CD4-positive, alpha-beta T cell treated with Interleukin-17A for 4 hours (primary cell): ENCODE results near the gene SIL1.
A peak's percentile ranks its signal among the peaks of the same experiment; 100 is the strongest.

ENCODE experiments used
- DNase-seq: peaks from one replicate; pipeline ENCODE4 v3.0.0-alpha.2; 2020; ENCODE audit warnings: mixed read lengths

Gene SIL1

GRCh38 chr5:138972836-138973235, 225.3 kb downstream of the SIL1 start:
- no peak for DNase-seq

- no peak for DNase-seq
These were observed 225.9 kb downstream of the SIL1 start for GRCh38 chr5:138972230-138972629.

GRCh38 chr5:138969323-138970002, 228.7 kb downstream of the SIL1 start:
- no peak for DNase-seq

- DNase-seq = no peak
These were observed 229.6 kb downstream of the SIL1 start for GRCh38 chr5:138968601-138969000.

GRCh38 chr5:138967791-138968448, 230.2 kb downstream of the SIL1 start:
- DNase-seq = no peak

- no peak for DNase-seq
These were observed 231.8 kb downstream of the SIL1 start for GRCh38 chr5:138966236-138966985.

- DNase-seq = no peak
These were observed 232.5 kb downstream of the SIL1 start for GRCh38 chr5:138965626-138966025.

- DNase-seq = no peak
These were observed 233.4 kb downstream of the SIL1 start for GRCh38 chr5:138964647-138965201.

- no peak for DNase-seq
These were observed 234.3 kb downstream of the SIL1 start for GRCh38 chr5:138963763-138964371.

GRCh38 chr5:138962614-138963370, 235.4 kb downstream of the SIL1 start:
- no peak for DNase-seq

GRCh38 chr5:138961729-138962128, 236.4 kb downstream of the SIL1 start:
- DNase-seq = no peak

- DNase-seq = no peak
These were observed 236.9 kb downstream of the SIL1 start for GRCh38 chr5:138961221-138961620.

GRCh38 chr5:138960145-138960692, 237.9 kb downstream of the SIL1 start:
- DNase-seq = no peak

GRCh38 chr5:138956801-138957200, 241.4 kb downstream of the SIL1 start:
- DNase-seq = no peak

- DNase-seq = no peak
These were observed 242.4 kb downstream of the SIL1 start for GRCh38 chr5:138955671-138956295.

GRCh38 chr5:138955013-138955660, 243.0 kb downstream of the SIL1 start:
- no peak for DNase-seq

GRCh38 chr5:138954257-138955012, 243.7 kb downstream of the SIL1 start:
- DNase-seq = no peak

GRCh38 chr5:138953387-138954256, 244.5 kb downstream of the SIL1 start:
- DNase-seq = peak; percentile 33

GRCh38 chr5:138952962-138953361, 245.2 kb downstream of the SIL1 start:
- DNase-seq = no peak
